OCI-LY1 (cell line): ENCODE measurements around the gene COL23A1.

Source experiments
- H2AFZ ChIP-seq: fragments of 200-600 bp; sonication (generic), shearing (Covaris generic); 2 replicates; pipeline ENCODE4 v1.6.0; 2014; ENCODE audit warnings: antibody characterized with exemption, mild to moderate bottlenecking, low read length
- H3F3A ChIP-seq: fragments of 200-600 bp; sonication (generic), shearing (Covaris generic); 2 replicates; pipeline ENCODE4 v1.6.0; 2014; ENCODE audit warnings: mild to moderate bottlenecking, antibody characterized with exemption, low read length, moderate library complexity; ENCODE audit not compliant: insufficient read depth
- H3K27ac ChIP-seq: fragments of 200-600 bp; sonication (generic); 2 replicates; pipeline ENCODE4 v1.5.1; 2014; ENCODE audit warnings: low read length, mixed run types, mild to moderate bottlenecking, low read depth; ENCODE audit not compliant: poor library complexity, severe bottlenecking
- H3K27me3 ChIP-seq: fragments of 200-600 bp; sonication (generic); 2 replicates; pipeline ENCODE4 v1.6.0; 2014; ENCODE audit warnings: antibody characterized with exemption, mild to moderate bottlenecking, low read length, moderate library complexity; ENCODE audit not compliant: insufficient read depth
- H3K36me3 ChIP-seq: fragments of 200-600 bp; sonication (generic); 2 replicates; pipeline ENCODE4 v1.6.1; 2014; ENCODE audit warnings: mild to moderate bottlenecking, antibody characterized with exemption, low read length, moderate library complexity, mixed read lengths; ENCODE audit not compliant: insufficient read depth
- H3K4me1 ChIP-seq: fragments of 200-600 bp; sonication (generic); 2 replicates; pipeline ENCODE4 v1.5.1; 2014; ENCODE audit warnings: mild to moderate bottlenecking, low read length, moderate library complexity; ENCODE audit not compliant: insufficient read depth, severe bottlenecking
- H3K4me2 ChIP-seq: fragments of 200-600 bp; sonication (generic), shearing (Covaris generic); 2 replicates; pipeline ENCODE4 v1.6.1; 2014; ENCODE audit warnings: low read length
- H3K4me3 ChIP-seq: fragments of 200-600 bp; sonication (generic); 2 replicates; pipeline ENCODE4 v1.5.1; 2014; ENCODE audit warnings: low read length, low read depth, mild to moderate bottlenecking, mixed read lengths; ENCODE audit not compliant: poor library complexity, severe bottlenecking
- H3K79me2 ChIP-seq: fragments of 200-600 bp; shearing (Covaris generic); 2 replicates; pipeline ENCODE4 v1.6.1; 2016; ENCODE audit warnings: mixed run types, low read length, mixed read lengths; ENCODE audit not compliant: insufficient read depth
- H3K9ac ChIP-seq: fragments of 200-600 bp; sonication (generic), shearing (Covaris generic); 2 replicates; pipeline ENCODE4 v1.6.1; 2014; ENCODE audit warnings: mild to moderate bottlenecking, low read length, mixed read lengths
- H3K9me2 ChIP-seq: fragments of 200-600 bp; sonication (generic), shearing (Covaris generic); 2 replicates; pipeline ENCODE4 v1.6.1; 2014; ENCODE audit warnings: low read depth, mild to moderate bottlenecking, low read length, mixed read lengths
- H3K9me3 ChIP-seq: fragments of 200-600 bp; shearing (Covaris generic); 2 replicates; pipeline ENCODE4 v1.6.1; 2014; ENCODE audit warnings: low read length, mixed read lengths
- H4K20me1 ChIP-seq: fragments of 200-600 bp; sonication (generic), shearing (Covaris generic); 2 replicates; pipeline ENCODE4 v1.6.0; 2016; ENCODE audit warnings: mild to moderate bottlenecking, low read length; ENCODE audit not compliant: insufficient read depth
- CTCF ChIP-seq: fragments of 200-600 bp; sonication (generic), shearing (Covaris generic); IDR thresholded peaks from 2 replicates; pipeline ENCODE4 v1.5.1; 2017; ENCODE audit warnings: mild to moderate bottlenecking, antibody characterized with exemption, low read length, moderate library complexity, mixed read lengths
- EZH2 ChIP-seq: fragments of 200-600 bp; sonication (generic), shearing (Covaris generic); IDR thresholded peaks from 2 replicates; pipeline ENCODE4 v1.8.0; 2017; ENCODE audit warnings: borderline replicate concordance, mixed run types, mild to moderate bottlenecking, antibody characterized with exemption, low read length, moderate library complexity, mixed read lengths

Gene COL23A1

DNA sequence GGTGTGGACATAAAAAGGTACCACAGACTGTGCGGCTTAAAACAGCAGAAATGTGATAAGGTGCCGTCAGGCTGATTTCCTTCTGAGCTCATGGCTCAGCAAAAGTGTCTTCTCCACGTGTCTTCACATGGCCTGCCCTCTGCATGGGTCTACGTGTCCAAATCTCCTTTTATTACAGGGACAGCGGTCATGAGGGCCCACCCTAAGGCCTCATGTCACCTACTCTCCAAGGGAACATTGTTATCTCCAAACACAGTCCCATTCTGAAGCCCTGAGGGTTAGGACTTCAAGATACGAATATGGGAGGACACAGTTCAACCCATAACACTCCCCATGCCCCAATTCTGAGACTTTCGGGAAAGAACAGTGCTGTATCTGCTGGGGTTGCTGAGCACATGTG, 35.2 kb downstream of the COL23A1 start:
- Histone ChIP-seq H3F3A (no peaks in the 10 kb centered on the region), H3K9me3 (no peaks in the 10 kb centered on the region), H3K36me3 (no peaks in the 10 kb centered on the region), H3K27ac (no peak overlapping the region), H3K4me1 (no peaks in the 10 kb centered on the region), H2AFZ (no peak overlapping the region), H3K79me2 (no peaks in the 10 kb centered on the region), H4K20me1 (no peaks in the 10 kb centered on the region), H3K27me3 (peaks cover 4% of the 10 kb centered on the region; the same call in 1 of the 2 replicates), H3K9ac (no peak overlapping the region), H3K9me2 (no peaks in the 10 kb centered on the region), H3K4me2 (no peak overlapping the region), H3K4me3 (no peak overlapping the region)
- TF ChIP-seq CTCF = no peak
- TF ChIP-seq EZH2 = no peak

DNA sequence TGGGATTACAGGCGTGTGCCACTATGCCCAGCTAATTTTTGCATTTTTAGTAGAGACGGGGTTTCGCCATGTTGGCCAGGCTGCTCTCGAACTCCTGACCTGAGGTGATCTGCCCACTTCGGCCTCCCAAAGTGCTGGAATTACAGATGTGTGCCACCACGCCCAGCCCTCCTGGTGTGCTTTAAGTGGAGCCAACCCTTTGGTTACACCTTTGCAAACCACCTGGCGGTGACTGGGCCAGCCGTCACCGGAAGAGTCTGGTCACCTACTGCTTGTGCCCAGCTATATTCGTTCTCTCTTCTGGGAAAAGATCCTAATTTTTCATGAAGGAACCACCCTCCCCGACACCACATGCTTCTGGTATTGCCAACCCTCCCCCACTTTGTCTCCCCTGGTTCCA, 35.9 kb downstream of the COL23A1 start:
- Histone ChIP-seq H3K36me3 (no peaks in the 10 kb centered on the region), H2AFZ (no peak overlapping the region), H3K9me3 (no peaks in the 10 kb centered on the region), H3K4me2 (no peak overlapping the region), H3K27ac (no peak overlapping the region), H3K4me1 (no peaks in the 10 kb centered on the region), H4K20me1 (no peaks in the 10 kb centered on the region), H3K27me3 (peaks cover 4% of the 10 kb centered on the region; the same call in 1 of the 2 replicates), H3K79me2 (no peaks in the 10 kb centered on the region), H3K9ac (no peak overlapping the region), H3K4me3 (no peak overlapping the region), H3K9me2 (no peaks in the 10 kb centered on the region), H3F3A (no peaks in the 10 kb centered on the region)
- no peak for TF ChIP-seq CTCF
- TF ChIP-seq EZH2 = no peak

DNA sequence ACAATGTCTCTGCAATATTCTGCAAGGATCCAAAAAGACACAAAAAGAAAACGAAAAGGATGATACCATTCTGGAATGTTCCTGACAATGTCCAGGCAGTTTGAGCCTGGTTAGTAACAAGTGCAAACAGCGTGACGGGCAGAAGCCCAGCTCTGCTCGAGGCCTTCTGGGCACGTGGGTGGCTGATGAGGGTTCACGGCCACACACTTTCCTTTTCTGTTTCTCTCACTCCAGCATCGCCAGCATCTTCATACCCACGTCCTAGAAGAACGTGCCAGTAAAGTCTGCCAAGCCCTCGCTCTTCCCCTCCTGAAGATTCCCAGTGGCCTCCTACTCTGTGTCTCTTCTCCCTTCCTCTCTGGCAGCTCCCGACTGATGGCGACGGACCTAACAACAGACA, 36.7 kb downstream of the COL23A1 start:
- no peaks in the 10 kb centered on the region for H3K9me3 ChIP-seq
- H3K4me2 ChIP-seq = no peak overlapping the region

More for the DNA sequence above, 36.7 kb downstream of the COL23A1 start:
- Histone ChIP-seq H3K9me2 (no peaks in the 10 kb centered on the region), H3K79me2 (no peaks in the 10 kb centered on the region), H3K36me3 (no peaks in the 10 kb centered on the region), H3K27ac (no peak overlapping the region), H3F3A (no peaks in the 10 kb centered on the region), H3K27me3 (peaks cover 4% of the 10 kb centered on the region; the same call in 1 of the 2 replicates), H2AFZ (no peak overlapping the region), H3K4me1 (no peaks in the 10 kb centered on the region), H3K9ac (no peak overlapping the region), H3K4me3 (no peak overlapping the region), H4K20me1 (no peaks in the 10 kb centered on the region)
- TF ChIP-seq EZH2 (no peak), CTCF (no peak)
